Left renal cortex interstitium (tissue), 4 donors: ENCODE results near the gene ALG12. TPM values are rescaled to one million over a fixed set of nuclear protein-coding genes. Genes with fewer than 3 reads are reported as not detected.
"Not testable (repeated sequence)": the region's sequence is repeated elsewhere in the genome, so short reads cannot be mapped to it uniquely, and the experiment has no call there.

Experiments used
- DNase-seq, 4 donors: peaks; one replicate each; pipeline ENCODE4 v3.0.0-alpha.2; 2013; ENCODE audit warnings: low read depth in 4 of 4, low spot score in 2 of 4, missing footprints in 1 of 4
- polyA plus RNA-seq, 4 donors: library from polyadenylated mRNA; unstranded; fragments of 120-200 nt; gene quantifications; one replicate each; pipeline ENCODE4 v1.2.1, GENCODE V29; 2013; ENCODE audit not compliant: insufficient read length in 4 of 4

Gene ALG12
- polyA plus RNA-seq, 4 donors, result 23.0 to 43.3 (median 37.2) TPM

DNA sequence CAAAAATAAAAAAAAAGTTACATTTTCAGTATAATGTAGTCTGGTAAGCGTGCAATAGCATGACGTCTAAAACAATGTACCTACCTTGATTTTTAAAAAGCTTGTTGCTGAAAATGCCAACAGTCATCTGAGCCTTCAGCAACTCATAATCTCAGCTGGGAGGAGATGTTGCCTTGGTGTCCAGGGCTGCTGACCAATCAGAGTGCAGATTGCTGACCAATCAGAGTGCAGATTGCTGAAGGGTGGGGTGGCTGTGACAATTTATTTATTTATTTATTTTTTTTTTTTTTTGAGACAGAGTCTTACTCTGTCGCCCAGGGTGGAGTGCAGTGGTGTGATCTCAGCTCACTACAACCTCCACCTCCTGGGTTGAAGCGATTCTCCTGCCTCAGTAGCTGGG lies 46.8 kb downstream of the ALG12 start:
- DNase-seq, result no peak

DNA sequence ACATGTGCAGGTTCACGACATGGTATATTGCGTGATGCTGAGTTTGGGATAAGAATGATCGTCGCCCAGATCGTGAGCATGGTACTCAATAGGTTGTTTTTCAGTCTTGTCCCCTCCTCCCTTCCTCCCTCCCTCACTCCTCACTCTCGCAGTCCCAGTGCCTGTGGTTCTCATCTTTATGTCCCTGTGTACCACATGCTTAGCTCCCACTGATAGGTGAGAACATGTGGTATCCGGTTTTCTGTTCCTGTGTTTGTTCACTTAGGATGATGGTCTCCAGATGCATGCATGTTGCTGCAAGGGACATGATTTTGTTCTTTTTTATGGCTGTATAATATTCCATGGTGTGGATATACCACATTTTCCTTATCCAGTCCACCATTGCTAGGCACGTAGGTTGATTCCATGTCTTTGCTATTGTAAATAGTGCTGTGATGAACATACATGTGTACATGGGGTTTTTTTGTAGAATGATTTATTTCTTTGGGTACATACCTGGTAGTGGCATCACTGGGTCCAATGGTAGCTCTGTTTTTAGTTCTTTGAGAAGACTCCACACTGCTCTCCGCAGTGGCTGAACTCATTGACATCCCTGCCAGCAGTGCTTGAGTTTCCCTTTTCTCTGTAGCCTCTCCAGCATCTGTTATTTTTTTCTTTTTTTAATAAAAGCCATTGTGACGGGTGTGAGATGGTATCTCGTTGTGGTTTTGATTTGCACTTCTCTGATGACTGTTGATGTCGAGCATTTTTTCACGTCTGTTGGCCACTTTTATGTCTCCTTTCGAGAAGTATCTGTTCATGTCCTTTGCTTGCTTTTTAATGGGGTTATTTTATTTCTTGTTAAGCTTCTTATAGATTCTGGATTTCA lies 48.2 kb downstream of the ALG12 start:
- no peak for DNase-seq

DNA sequence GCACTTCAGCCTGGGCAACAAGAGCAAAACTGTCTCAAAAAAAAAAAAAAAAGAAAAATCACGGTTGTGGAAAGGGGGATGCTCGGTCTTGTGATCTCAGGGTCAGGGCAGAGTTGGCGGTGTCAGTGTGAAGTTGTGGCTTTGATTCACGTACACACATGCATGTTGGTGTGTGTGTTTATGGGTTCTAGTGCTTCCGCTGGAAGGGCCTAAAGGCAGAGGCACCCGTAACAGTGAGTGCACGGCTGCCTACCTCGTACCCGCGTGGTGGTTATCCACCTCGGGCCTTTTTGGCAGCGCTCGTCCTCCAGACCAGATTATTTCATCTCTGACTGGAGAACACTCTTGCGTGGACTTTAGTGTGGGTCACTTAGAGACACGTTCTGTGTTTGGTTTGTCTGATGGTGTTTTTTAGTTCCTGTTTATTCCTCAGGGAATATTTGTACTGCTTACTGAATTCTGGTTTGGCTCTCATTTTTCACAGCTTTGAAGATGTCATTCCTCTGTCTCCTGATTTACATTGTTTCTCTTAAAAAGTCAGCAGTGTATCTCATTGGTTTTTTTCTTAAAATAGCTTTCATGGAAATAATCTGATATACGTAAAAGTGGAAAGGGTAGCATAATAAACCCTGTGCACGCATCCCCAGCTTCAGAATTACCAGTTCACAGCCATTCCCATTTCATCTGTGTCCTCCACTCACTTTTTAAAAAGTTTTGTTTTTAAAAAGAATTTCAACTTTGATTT lies 49.0 kb downstream of the ALG12 start:
- no peak for DNase-seq

DNA sequence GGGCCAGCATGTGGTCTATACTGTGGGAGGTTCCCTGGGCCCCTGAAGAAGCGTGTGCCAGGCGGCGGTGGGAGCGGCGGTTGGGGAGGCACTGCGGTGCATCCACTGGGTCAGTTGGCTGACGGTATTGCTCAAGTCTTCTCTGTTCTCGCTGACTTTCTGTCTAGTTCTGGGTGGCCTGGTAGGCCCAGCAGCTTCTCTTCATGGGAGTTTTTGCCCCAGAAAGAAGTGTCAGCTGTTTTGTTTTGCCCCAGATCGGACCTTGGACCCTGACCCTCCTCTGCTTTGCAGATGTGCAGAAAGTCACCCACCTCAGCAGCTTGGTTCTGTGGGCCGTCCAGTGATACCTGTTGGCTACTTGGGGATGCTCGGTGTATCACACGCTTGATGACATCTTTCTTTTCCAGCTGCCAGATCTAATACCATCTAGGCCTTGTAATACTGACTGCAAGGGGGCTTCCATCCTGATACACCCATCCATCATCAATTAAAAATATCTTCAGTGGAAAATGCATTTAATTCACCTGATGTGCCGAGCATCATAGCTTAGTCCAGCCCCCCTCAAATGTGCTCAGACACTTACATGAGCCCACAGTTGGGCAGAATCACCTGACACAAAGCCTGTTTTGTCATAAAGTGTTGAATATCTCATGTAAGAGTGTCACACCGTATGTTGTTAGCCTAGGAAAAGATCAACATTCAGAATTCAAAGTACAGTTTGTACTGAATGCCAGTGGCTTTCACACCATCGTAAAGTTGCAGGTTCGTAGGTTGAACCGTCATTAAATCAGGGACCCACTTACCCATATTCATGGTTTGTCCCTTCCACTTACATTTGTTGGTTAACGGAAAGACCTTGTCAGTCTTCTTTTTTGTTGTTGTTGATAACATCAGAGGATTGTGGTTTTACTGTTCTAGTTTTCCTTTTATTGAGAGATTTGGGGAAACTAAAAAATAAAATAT lies 50.7 kb downstream of the ALG12 start:
- no peak for DNase-seq

DNA sequence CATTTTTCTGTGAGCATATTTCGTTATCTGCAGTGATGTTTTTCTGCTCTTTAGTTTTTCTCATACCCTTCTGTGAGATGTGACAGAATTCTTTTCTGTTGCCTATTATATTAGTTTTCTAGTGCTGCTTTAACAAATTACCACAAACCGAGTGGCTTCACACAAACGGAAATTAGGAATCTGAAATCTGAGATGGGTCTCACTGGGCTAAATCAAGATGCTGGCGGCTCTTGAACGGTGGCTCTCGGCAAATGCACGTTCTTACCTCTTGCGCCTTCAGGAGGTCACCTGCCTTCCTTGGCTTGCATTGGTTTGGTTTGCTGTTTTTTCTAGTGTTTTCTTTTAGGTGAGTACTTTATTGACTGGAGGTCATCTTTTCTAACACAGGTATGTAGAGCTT lies 51.6 kb downstream of the ALG12 start:
- DNase-seq, result no peak

DNA sequence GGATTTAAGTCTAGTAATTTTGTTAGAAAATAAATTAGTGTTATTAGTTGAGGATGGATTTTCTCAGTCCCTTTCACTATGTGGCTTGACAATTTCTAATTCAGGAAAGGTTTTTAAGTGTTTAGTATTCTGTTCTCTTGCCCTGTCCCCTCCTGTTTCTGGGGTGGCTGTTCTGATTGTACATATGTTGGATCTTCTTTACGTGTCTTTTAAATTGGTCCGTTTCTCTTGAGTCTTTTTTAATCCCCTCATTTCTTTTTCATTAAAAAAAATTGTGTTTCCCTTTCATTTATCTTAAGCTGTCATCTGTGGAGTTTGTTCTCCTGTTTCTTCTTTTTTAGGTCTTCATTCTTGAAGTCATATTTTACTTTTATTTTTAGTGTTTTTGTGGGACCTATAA lies 52.1 kb downstream of the ALG12 start:
- no peak for DNase-seq

DNA sequence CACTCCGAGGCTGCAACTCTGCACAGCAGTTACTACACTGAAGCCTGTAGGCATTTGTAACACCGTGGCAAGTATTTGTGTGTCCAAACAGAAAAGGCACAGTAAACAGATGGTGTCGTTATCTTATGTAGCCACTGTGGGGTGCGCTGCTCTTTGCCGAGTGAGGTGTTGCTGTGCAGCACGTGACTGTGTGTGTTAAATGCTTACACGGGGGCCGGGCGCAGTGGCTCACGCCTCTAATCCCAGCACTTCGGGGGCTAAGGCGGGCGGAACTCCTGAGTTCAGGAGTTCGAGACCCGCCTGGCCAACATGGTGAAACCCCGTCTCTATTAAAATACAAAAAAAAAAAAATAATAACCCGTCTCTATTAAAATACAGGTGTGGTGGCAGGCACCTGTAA lies 53.1 kb downstream of the ALG12 start:
- DNase-seq, result no peak

DNA sequence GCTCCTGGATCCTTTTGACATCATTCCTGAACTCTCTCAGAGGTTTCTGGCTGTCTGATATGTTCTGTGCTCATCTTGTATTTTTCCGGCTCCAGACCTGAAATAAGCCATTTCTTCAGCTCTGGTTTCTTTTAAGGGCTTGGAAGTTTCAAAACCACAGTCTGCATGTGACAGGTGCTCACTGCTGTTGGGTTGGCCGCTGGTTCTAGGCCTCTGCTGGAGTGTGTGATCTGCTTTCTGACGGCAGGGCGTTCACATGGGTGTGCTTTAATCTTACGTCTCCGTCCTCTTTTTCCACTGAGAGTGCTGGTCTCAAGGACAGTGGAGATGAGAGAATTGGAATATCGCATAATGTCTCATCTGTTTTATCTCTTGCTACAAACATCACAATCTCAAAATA lies 54.3 kb downstream of the ALG12 start:
- no peak for DNase-seq

DNA sequence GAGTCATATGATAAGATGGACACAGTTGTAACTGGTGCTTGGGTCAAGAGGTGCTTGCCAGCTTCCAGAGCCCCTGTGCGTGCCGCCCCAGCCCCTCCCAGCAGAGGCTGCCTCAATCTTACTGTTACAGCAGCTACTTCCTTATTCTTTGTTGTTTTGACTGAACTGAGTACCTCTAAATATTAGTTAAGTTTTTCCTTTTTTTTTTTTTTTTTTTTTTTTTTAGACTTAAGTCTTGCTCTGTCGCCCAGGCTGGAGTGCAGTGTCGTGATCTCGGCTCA lies 55.8 kb downstream of the ALG12 start:
- DNase-seq, result no peak

DNA sequence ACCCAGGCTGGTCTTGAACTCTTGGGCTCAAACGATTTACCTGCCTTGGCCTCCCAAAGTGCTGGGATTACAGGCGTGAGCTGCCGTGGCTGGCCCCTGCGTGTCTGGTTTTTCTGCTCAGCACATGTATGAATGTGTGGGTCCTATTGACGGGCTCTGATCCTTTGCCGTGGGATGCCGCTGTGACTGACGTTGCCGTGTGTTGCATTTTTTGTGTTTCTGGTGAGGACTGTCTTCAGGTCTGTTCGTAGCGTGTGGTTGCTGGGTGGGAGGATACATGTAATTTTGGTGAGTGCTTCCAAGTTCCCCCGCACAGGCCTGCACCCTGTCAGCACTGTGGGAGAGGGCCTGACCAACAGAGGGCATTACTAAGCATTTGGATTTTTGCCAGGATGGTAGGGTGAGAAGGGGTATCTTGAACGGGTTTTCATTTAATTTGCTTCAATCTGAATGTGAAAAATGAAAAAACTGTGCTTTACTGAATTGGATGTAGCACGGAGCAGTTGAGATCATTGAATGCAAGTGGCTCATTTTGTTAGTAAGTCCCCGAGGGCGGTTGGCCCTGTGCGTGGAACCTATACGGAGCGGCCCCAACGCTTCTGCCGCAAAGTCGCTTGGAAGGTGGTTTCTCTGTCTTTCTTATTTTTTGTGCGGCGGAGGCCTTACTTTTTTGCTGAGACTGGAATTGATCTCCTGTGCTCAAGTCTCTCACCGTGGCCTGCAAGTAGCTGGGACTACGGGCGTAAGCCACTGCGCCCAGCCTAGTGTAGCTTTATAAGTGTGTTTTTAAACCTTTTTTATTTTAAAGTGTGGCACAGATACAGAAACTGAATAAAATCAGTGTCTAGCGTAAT lies 56.4 kb downstream of the ALG12 start:
- DNase-seq, result no peak

DNA sequence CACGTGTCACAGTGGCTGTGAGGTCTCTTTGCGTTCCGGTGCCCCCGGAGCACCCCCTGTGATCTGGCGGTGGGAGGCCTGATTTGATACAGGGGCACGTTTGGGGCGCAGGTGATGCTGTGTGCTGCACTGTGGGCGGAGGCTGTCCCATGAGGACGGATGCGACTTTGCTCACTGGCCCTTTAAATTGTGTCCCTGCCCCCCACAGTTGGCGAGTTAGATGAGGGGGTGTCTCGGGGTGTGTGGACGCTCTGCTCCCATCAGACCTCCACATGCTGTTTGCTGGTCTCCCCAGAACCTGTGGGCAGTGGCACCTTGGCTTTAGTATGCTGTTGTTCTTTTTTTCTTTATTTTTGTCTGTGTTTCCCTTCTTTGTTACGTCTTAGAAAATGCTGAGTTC lies 59.4 kb downstream of the ALG12 start:
- no peak for DNase-seq

DNA sequence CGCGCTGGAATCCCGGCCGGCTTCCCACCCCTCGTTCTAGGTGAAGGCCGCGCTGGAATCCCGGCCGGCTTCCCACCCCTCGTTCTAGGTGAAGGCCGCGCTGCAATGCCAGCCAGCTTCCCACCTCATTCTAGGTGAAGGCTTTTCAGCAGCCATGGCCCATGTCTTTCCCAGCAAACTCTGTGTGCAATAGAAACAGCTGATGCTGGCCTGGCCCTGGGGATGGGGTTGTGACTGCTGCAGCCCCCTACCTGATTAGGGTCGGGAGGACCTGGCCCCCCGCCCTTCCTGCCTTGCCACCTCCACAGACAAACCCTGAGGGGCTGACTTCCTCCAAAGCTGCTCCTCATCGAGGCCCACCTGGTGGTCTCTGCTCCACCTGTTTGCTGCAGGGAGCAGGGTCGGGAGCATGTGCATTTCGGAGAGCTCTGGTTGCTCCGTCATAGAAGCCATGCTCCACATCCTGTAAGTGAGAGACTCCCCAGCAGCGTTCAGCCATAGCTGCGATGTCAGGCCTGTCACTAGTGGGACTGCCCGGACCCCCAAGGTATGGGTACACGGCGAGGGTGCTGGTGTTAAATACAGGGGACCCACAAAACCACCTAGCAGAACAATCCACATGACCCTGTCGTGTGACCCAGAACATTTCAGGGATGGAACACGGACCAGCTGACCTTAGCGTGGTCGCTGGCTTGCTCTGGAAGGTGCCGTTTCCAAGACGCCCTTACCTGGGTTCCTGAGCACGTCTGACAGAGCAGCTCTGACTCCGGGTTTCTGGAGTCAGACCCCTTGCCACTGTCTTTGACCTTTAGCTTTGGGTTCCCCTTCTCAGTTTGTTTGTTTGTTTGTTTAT lies 61.2 kb downstream of the ALG12 start:
- DNase-seq, result no peak

DNA sequence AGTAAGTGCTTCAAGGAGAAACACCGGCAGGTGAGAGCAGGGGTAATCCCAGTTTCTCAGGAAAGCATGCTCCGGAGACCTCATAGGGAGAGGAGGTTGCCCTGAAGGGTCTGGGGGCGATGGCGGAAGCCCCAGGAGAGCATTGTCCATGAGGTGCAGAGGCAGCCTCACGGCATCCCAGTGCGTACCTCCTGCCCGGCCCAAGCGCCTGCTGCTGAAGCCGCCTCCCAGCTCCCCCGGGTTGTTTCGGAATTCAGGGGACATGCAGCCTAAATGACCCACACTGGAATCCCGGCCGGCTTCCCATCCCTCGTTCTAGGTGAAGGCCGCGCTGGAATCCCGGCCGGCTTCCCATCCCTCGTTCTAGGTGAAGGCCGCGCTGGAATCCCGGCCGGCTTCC lies 61.9 kb downstream of the ALG12 start:
- DNase-seq, result no peak

DNA sequence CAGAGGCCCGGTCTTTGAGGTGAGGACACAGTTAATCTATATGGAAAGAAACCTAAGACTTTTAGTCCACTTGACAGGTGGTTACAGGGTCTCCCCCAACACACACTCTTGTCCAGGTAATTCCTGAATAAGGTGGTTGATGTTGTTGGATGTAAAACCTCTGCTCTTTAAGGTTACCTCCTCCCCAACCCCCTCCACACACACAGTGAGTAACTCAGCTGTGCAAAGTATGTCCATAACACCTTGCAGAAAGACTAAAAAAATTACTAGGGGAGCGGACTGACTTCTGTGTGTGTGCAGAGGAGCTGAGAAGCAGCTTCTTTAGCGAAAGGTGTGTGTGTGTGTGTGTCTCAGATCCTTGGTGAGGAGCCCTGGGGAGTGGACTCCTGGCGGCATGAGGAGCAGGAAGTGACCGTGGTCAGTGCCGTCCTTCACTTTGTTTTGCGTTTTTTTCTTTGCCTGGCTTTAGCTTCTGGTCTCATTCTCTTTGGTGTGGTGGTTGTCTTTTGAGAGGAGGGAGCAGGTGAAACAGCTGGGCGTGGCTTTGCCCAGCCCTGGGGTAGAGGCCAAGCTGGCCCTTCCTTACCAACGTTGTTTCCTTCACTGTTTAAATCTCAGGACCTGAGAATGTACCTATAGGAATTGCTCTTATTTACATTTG lies 62.9 kb downstream of the ALG12 start:
- DNase-seq, result no peak

DNA sequence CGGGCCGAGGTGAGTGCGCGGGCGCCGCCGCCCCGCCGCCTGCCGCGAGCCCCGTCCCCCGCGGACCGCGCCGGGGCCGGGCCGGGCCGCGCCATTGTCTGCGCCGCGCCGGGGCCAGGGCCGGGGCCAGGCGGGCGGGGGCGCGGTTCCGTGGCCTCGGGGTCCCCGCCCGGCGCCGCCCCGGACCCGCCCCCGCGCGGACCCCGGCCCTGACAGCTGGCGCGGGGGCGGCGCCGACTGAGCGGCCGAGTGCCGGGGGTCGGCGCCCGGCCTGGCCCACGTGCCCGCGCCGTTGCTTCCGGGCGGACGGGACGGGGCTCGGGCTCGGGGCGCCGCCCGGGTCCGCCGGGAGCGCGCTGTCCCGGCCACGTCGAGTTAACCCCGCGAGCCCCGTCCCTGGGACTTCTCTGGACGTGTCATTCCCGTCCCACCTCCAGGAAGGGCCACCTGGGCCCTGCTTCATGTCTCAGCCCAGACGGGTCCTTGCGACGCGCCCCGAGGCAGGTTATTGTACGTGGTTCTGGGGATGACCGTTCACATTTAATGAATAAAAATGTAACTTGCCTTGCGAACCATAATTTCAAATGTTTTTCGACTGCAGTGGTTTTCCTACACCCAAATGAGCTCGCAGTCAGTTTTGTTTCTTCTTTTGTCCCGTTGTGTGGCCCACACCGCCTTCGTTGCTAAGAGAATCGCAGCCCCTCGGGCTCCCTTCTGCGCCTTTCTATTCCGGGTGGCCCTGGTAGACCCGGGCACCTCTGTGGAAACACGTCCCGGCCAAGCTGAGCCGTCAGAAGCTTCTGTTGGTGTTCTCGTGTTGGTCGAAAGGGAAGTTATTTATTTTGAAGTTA lies 64.0 kb downstream of the ALG12 start:
- peak in 3 of 4 donors; percentile 15 to 20 (median 17) for DNase-seq

DNA sequence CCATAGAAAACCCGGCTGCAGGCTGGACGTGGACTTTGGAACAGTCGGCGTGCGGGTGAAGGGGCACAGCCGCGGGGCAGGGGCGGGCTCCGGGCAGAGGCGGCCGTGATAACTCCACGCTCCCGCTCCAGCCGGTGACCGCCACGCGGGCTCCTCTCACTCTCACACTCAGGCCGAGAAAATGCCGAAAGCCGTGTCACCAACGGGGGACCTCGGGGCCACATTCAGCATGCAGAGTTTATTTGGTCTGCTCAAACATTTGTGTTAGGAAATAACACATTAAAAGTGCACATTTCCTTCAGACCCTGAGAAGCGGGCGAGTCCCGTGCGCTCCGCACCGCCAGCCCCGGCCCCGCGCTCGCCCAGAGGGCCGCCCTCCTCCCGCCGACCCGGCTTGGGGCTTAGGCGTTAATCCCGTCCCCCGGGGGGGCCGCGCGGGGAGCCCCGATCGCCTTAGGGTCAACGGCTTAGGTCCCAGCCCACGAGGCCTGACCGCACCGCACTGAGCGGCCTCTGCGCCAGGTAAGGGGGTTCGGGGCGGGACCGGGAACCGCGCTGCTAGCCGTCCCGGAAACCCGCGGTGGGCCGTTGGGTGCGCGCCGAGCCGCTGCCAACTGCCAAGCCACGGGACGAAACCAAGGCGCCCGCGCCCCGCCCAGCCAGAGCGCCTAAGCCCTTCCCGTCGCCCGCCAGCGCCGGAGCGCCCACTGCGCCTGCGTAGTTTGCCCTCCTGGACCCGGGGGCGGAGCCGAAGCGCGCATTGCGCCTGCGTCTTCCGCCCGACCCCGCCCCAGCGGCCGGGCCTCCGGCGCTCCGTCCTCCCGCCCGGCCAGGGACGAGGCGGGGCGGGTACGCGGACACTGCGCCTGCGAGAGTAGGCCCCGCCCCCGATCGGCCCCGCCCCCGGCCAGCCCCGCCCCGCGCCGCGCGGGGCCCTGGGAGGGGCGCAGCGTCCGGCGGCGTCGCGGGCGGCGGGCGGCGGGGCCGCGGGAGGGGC lies 65.0 kb downstream of the ALG12 start, which contains the start of gene ZBED4:
Gene ZBED4, plus strand, starts transcription at position 947 of the 997 bp plus-strand sequence. CDS start 29,819 bp downstream, outside the sequence.
- peak; percentile 82 to 95 (median 92) for DNase-seq

DNA sequence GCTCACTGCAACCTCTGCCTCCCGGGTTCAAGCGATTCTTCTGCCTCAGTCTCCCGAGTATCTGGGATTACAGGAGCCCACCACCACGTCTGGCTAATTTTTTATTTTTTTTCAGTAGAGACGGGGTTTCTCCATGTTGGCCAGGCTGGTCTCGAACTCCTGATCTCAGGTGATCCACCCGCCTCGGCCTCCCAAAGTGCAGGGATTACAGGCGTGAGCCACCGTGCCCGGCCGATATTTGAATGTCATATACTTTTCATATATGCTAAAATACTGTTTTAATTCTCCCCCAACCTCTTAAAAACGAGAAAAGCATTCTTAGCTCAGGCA lies 65.7 kb downstream of the ALG12 start:
- not testable (repeated sequence) for DNase-seq
